ENCODE data around the gene TTR. TPM values are rescaled to one million over a fixed set of nuclear protein-coding genes. Genes with fewer than 3 reads are reported as not detected.

Gene TTR
- total and polyA plus RNA-seq, 2 of the 4 experiments (the other 2 are of a cell fraction), result not detected

DNA sequence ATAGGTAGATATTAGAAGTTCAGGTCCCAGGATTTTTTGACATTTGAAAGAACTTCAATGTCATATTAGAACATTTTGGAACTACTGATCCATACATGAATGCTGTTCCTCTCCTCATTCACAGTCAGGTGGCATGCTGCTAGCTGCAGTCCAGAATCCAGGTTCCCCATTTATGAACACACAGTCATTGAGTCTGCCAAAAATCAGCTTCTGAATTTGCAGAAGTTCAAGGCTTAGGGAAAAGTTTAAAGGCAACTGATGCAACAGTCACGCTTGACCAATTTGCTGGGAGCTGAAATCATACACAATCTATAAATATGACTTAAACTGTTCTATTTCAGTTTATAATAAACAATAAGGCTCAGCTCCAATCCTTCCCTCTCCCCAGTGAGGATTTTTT, 17.3 kb upstream of the TTR start:
- ATAC-seq (ENCODE audit: low read depth), result no peak
- Histone ChIP-seq H3K18ac (ENCODE audit: low read depth, low read length) (no peak overlapping the region), H3K4me2 (ENCODE audit: low read depth, low read length) (no peak overlapping the region), H3K36me3 (ENCODE audit: control insufficient read depth, insufficient read depth, low read length) (no peaks in the 10 kb centered on the region), H2AK9ac (replicated peaks; ENCODE audit: low read depth, low read length, poor library complexity) (no peak overlapping the region), H2AFZ (replicated peaks; ENCODE audit: low read length, poor library complexity) (no peak overlapping the region), H4K5ac (ENCODE audit: low read depth, low read length) (no peak overlapping the region), H3K9me3 (ENCODE audit: control insufficient read depth, insufficient read depth, low read length) (no peaks in the 10 kb centered on the region), H2BK5ac (ENCODE audit: low read depth, low read length, poor library complexity, severe bottlenecking) (no peak overlapping the region), H3K4ac (ENCODE audit: low read depth, low read length) (no peak overlapping the region), H3K56ac (ENCODE audit: extremely low read depth, insufficient read depth, low read length) (no peak overlapping the region), H3K27me3 (ENCODE audit: control insufficient read depth, insufficient read depth, low read length) (no peaks in the 10 kb centered on the region), H3K23ac (ENCODE audit: low read depth, low read length) (no peak overlapping the region), H3K9ac (ENCODE audit: low read depth, low read length) (no peak overlapping the region), H4K20me1 (ENCODE audit: insufficient read depth, low read length) (no peaks in the 10 kb centered on the region), H4K8ac (ENCODE audit: low read depth in 2 of 2, low read length in 2 of 2) (no peak overlapping the region), H3K79me1 (ENCODE audit: low read depth in 1 of 2, low read length in 2 of 2) (no peaks in the 10 kb centered on the region), H2BK120ac (ENCODE audit: low read depth, low read length) (no peak overlapping the region), H4K91ac (ENCODE audit: insufficient read depth, low read depth, low read length) (no peak overlapping the region), H3K4me3 (ENCODE audit: insufficient read depth, low read depth, low read length) (no peak overlapping the region), H2AK5ac (ENCODE audit: low read depth, low read length) (no peak overlapping the region), H2BK15ac (ENCODE audit: low read depth, low read length) (no peak overlapping the region), H3K9me1 (ENCODE audit: insufficient read depth, low read length) (no peaks in the 10 kb centered on the region), H2BK20ac (ENCODE audit: low read depth, low read length) (no peak overlapping the region), H3K4me1 (ENCODE audit: control insufficient read depth, insufficient read depth, low read length) (no peaks in the 10 kb centered on the region), H3K27ac (ENCODE audit: insufficient read depth, low read length) (no peak overlapping the region), H3K14ac (replicated peaks; ENCODE audit: low read depth, low read length) (no peak overlapping the region)
- ChIA-PET POLR2A (ENCODE audit: unreplicated experiment) (no interaction called here), CTCF (interaction anchor here (0.7 kb wide), 1 partner anchor 11 kb away, joined by 3 read pairs; no protein-coding TSS in a partner anchor)
- in situ Hi-C loops (cut with MboI; ENCODE audit: low sequenced_read_pairs), result loop anchor here (25.0 kb wide), 2 partner anchors 238 to 388 kb away; no protein-coding TSS in a partner anchor
- dilution Hi-C loops (cut with HindIII; ENCODE audit: low sequenced_read_pairs, unreplicated experiment), result no loop called here
- DNase-seq, result no peak
- WGBS, 2 experiments (ENCODE audit: extremely low coverage in 2 of 2, insufficient read length in 1 of 2), result no CpG with 5 or more reads among the region's 1 CpG
- intact Hi-C loops (cut with micrococcal nuclease), result no loop called here
- BruUV-seq (replicated peaks), result no TSS peak
- TF ChIP-seq, protein P1, sequence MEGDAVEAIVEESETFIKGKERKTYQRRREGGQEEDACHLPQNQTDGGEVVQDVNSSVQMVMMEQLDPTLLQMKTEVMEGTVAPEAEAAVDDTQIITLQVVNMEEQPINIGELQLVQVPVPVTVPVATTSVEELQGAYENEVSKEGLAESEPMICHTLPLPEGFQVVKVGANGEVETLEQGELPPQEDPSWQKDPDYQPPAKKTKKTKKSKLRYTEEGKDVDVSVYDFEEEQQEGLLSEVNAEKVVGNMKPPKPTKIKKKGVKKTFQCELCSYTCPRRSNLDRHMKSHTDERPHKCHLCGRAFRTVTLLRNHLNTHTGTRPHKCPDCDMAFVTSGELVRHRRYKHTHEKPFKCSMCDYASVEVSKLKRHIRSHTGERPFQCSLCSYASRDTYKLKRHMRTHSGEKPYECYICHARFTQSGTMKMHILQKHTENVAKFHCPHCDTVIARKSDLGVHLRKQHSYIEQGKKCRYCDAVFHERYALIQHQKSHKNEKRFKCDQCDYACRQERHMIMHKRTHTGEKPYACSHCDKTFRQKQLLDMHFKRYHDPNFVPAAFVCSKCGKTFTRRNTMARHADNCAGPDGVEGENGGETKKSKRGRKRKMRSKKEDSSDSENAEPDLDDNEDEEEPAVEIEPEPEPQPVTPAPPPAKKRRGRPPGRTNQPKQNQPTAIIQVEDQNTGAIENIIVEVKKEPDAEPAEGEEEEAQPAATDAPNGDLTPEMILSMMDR (conservative IDR thresholded peaks at IDR 0.05; ENCODE audit: low read depth, low read length), result no peak
- no peak for TF ChIP-seq RFX5 (IDR thresholded peaks at IDR 0.05; ENCODE audit: low read depth, low read length)
- TF ChIP-seq MXI1 (IDR thresholded peaks at IDR 0.05; ENCODE audit: borderline replicate concordance, low read depth, low read length), result no peak
- TF ChIP-seq MAZ (IDR thresholded peaks at IDR 0.05; ENCODE audit: borderline replicate concordance, low read depth, low read length), result no peak
- no peak for TF ChIP-seq RAD21 (IDR thresholded peaks at IDR 0.05; ENCODE audit: low read length)
- no peak for TF ChIP-seq SMC3 (IDR thresholded peaks at IDR 0.05; ENCODE audit: low read depth, low read length)
- no peak for TF ChIP-seq NFE2L2 (IDR thresholded peaks at IDR 0.05; ENCODE audit: low read depth, low read length)
- TF ChIP-seq, protein P2, sequence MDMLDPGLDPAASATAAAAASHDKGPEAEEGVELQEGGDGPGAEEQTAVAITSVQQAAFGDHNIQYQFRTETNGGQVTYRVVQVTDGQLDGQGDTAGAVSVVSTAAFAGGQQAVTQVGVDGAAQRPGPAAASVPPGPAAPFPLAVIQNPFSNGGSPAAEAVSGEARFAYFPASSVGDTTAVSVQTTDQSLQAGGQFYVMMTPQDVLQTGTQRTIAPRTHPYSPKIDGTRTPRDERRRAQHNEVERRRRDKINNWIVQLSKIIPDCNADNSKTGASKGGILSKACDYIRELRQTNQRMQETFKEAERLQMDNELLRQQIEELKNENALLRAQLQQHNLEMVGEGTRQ (IDR thresholded peaks at IDR 0.05; ENCODE audit: low read depth, low read length), result no peak
- no peak for TF ChIP-seq POLR2A (IDR thresholded peaks at IDR 0.05; ENCODE audit: low read depth, low read length)
- no peak for TF ChIP-seq RCOR1 (IDR thresholded peaks at IDR 0.05; ENCODE audit: insufficient replicate concordance, low read length)
- no peak for TF ChIP-seq CHD1 (IDR thresholded peaks at IDR 0.05; ENCODE audit: low read depth, low read length)
- TF ChIP-seq CEBPB (IDR thresholded peaks at IDR 0.05; ENCODE audit: low read depth, low read length), result no peak
- TF ChIP-seq BHLHE40 (IDR thresholded peaks at IDR 0.05; ENCODE audit: low read depth, low read length), result no peak
- TF ChIP-seq, protein P3, sequence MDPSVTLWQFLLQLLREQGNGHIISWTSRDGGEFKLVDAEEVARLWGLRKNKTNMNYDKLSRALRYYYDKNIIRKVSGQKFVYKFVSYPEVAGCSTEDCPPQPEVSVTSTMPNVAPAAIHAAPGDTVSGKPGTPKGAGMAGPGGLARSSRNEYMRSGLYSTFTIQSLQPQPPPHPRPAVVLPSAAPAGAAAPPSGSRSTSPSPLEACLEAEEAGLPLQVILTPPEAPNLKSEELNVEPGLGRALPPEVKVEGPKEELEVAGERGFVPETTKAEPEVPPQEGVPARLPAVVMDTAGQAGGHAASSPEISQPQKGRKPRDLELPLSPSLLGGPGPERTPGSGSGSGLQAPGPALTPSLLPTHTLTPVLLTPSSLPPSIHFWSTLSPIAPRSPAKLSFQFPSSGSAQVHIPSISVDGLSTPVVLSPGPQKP (IDR thresholded peaks at IDR 0.05; ENCODE audit: borderline replicate concordance, low read depth, low read length), result no peak
- TF ChIP-seq MAFK (IDR thresholded peaks at IDR 0.05; ENCODE audit: low read depth, low read length), result no peak
- TF ChIP-seq FOS (IDR thresholded peaks at IDR 0.05; ENCODE audit: low read depth, low read length), result no peak
